ENCODE data around the gene SMO.

DNA sequence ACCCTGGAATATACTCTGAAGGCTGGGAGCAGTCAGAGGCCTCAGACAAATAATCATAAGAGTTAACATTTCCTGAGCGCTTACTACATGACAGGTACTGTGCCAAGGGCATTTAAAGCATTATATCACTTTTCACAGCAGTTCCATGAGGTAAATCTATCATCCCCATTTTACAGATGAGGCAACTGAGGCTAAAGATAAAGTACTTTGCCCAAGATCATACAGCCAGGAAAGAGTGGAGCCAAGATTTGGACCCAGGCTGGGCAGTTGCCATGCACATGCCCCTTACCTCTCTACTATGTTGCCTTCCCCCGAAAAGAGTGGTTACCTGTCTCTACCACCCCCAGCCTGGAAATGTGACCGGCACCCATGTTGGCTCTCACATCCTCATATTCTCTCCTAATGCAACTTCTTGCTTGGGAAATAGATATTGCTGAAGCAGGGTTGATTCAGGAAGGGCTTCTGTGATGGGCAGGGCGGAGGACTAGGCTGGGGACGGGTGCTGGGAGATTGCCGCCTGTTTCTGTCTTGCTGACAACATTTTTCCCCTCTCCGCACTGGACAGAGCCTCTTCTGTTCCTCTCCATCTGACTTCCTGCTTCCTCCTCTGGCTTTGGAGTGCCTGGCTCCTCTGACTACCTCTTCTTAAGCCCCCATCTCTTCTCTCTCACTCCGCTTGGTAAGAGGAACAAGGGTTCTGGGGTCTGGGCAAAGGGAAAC lies 13.8 kb downstream of the SMO start:
- TF ChIP-seq EP300 (IDR thresholded peaks at IDR 0.05) = no peak
- TF ChIP-seq, protein P1, sequence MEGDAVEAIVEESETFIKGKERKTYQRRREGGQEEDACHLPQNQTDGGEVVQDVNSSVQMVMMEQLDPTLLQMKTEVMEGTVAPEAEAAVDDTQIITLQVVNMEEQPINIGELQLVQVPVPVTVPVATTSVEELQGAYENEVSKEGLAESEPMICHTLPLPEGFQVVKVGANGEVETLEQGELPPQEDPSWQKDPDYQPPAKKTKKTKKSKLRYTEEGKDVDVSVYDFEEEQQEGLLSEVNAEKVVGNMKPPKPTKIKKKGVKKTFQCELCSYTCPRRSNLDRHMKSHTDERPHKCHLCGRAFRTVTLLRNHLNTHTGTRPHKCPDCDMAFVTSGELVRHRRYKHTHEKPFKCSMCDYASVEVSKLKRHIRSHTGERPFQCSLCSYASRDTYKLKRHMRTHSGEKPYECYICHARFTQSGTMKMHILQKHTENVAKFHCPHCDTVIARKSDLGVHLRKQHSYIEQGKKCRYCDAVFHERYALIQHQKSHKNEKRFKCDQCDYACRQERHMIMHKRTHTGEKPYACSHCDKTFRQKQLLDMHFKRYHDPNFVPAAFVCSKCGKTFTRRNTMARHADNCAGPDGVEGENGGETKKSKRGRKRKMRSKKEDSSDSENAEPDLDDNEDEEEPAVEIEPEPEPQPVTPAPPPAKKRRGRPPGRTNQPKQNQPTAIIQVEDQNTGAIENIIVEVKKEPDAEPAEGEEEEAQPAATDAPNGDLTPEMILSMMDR (IDR thresholded peaks at IDR 0.05) = no peak
- no peak for TF ChIP-seq POLR2A (IDR thresholded peaks at IDR 0.05)
- no peak for TF ChIP-seq POLR2AphosphoS5 (IDR thresholded peaks at IDR 0.05)
